LNCAP (cell line): Measurements from ENCODE around the gene PSEN1.

Experiments
- CTCF ChIP-seq: fragments of 450-650 bp; IDR thresholded peaks from 2 replicates; pipeline ENCODE4 v1.5.1; 2017; ENCODE audit warnings: mild to moderate bottlenecking

The PSEN1 gene

GRCh38 chr14:73234586-73235394 lies 98.5 kb downstream of the PSEN1 start:
- TF ChIP-seq CTCF: no peak

GRCh38 chr14:73235531-73236155 lies 99.3 kb downstream of the PSEN1 start:
- no peak for TF ChIP-seq CTCF

GRCh38 chr14:73236157-73236556 lies 99.8 kb downstream of the PSEN1 start:
- TF ChIP-seq CTCF: no peak

- no peak for TF ChIP-seq CTCF
These were observed 100.5 kb downstream of the PSEN1 start for GRCh38 chr14:73236752-73237218.

GRCh38 chr14:73237219-73237785 lies 101.0 kb downstream of the PSEN1 start, which contains the start of gene PAPLN:
PAPLN (plus strand) TSS chr14:73237506; CDS start chr14:73239779, 2,273 bp downstream.
- no peak for TF ChIP-seq CTCF

GRCh38 chr14:73237786-73238423 lies 101.6 kb downstream of the PSEN1 start:
- no peak for TF ChIP-seq CTCF

GRCh38 chr14:73238424-73238852 lies 102.1 kb downstream of the PSEN1 start:
- TF ChIP-seq CTCF: no peak
